DMS 273 treated with DMSO at 0.1 percent for 48 hours (cell line): ENCODE data around the gene C19orf33.

Source experiments
- DNase-seq: peaks from one replicate; lab custom pipeline; 2025; lab: John Stamatoyannopoulos, UW

The C19orf33 gene

DNA sequence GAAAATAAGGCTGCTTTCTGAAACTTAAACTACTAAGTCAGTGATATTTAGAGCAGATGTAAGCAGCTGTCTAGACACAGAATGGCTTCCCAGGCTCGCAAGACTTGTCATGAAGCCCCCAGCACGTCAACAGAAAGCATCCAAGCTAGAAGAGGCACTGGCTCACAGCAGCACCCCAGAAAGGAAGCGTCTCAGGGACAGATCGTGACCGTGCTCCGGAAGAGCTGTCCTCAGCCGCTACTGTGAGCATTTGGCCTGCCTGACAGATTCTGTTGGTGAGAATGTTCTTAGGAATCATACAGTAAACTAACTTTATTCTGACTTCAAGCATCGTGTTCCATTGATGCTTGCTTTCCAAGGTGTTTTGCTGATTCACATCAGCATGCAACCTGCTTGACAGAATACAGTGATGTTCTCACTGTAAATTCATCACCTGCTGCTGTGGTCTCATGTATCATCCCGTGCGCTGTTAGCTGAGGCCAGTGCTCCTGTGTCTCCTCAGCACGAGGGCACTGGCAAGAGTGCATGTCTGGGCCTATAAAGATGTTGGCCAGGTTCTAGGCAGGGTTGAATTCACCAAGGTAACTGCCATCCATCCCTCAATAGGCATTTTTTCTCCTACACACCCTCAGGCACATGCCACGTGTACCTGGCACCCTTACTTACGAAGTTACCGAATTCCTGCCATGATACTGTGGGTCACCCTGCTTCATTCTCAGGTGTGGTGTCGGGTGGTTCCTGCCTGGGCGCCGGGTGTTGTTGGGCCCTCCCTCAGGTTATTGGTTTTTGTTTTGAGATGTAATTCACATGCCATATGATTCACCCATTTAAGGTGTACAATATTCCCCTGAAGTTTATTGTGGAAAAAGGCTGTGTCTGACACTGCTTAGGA lies 23.8 kb upstream of the C19orf33 start:
- DNase-seq, result no peak

DNA sequence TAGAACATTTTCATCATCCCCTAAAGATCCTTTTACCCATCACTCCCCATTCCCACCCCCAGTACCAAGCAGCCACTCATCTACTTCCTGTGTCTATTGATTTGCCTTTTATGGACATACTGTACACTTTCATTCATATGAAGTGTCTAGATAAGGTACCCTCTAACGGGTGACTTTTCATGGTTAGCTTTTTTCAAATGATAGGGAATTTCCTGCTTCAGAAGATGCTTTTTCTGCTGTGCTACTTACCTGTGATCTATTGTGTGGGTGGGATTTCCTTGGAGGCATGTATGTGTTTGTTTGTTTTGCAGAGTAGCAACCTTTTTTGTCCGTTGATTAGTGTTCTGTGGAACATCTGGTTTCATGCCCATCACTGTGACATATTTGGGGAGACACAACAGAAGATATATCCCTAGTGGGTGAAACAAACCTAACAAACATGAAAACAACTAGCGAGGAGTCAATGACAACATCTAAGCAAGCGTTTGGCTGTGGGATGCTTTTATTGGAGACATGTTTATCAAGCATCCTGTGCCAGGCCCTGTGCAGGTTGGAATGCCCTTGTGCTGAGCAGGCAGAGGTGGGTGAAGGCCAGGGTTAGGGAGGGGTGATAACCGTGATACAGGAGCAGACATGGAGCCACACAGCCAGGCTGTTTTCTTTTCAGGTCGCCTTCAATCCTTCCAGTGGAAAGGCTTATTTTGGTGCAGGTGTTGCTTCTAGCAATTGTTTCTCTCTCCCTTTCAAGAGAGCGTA lies 22.1 kb upstream of the C19orf33 start:
- DNase-seq, result no peak

DNA sequence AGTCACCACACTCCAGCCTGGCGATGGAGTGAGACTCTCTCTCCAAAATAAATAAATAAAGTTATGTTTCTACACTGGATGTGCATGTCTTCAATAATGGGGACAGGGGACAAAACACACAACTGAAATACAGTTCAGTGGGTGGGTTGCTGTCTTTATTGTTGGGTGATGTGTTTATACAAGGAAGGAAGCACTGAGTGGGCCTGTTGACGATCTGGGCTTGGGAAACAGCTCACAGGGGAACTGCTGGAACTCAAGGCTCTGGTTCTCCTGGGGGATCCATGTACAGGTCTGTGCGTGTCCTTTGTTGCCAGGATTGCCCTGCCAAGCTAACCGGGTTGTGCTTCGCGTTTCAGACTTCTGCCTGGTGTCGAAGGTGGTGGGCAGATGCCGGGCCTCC lies 20.8 kb upstream of the C19orf33 start:
- DNase-seq, result no peak

DNA sequence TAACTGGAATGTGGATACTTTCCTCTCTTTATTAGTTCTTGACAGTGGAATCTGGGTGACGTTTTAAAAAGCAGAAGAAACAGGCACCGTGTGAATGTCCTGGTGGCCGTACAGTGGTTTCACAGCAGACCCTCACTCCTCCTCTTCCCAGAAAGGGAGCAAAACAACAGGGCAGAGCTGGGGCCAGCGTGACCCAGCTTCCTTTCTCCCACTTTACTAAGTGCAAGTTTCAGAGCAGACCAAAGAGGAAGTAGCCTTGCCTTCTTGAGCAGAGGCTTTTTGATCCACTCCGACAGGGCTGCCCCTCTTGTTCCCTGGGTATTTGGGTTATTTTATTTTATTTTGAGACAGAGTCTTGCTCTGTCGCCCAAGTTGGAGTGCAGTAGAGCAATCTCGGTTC lies 19.6 kb upstream of the C19orf33 start:
- DNase-seq, result no peak

DNA sequence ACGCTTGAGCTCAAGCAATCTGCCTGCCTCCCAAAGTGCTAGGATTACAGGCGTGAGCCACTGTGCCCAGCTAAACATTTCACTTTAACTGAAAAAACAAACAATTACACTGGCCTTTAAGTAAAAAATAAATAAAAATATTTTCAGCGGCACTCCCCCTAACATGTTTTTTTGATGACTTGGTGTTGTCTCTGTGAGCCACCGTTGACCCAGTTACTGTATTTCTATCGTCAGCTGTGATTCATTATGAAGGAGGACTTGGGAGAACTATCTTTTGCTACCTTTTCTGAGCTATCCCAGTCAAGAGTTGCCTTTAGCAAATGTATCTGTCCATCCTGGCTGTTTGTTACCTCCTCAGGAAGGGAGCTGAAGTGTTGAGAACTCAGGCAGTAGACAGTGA lies 18.5 kb upstream of the C19orf33 start:
- no peak for DNase-seq

DNA sequence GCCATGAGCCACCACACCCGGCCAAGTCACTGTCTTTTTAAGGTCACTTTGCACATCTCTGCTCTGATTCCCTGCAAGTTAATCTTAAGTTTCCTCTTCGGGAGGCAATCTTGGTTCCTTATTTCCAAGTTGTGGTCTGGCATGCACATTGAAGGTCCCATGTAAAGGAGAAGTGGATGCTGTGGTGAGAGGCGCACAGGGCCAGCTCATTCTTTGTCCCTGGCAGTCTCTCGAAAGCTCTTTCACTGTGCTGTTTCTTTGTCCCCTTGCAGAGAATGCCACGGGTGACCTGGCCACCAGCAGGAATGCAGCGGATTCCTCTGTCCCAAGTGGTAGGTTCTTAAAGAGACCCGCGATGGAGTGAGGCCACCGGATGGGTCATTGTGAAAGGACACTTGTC lies 16.4 kb upstream of the C19orf33 start:
- DNase-seq, result no peak

DNA sequence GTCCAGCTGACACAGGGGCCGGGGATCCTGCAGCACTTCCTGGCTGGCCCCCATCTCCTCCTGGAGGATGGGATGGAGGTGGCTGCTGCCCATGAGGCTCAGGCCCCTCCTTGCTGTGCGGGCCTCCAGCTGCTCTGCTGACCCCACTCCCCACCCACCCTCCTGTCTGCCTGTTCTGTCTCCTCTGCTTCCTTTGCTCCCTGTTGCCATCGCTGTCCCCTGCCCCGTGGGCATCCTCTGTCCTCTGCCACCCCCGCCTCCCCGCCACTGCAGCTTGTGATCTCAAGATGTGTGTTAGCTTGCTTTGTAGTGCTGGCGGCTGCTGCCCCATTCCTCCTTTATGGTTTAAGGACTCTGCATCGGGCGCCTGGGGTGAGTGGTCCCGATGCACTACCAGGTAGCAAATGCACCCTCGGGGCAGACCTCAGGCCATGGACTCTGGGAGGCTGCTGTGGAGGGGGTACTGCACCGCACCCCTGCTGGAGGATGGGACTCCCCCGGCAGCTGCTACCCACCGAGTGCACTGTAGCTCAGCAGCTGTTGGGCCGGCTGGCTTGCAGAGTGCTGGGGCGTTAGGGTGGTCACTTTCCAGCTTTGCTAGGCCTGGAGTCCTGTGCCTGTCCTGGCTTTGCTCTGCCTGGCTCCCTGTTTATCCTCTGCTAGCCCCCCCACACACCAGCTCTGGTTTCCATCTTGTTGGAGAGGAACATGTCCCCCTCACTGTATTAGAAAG lies 15.8 kb upstream of the C19orf33 start:
- DNase-seq, result no peak

DNA sequence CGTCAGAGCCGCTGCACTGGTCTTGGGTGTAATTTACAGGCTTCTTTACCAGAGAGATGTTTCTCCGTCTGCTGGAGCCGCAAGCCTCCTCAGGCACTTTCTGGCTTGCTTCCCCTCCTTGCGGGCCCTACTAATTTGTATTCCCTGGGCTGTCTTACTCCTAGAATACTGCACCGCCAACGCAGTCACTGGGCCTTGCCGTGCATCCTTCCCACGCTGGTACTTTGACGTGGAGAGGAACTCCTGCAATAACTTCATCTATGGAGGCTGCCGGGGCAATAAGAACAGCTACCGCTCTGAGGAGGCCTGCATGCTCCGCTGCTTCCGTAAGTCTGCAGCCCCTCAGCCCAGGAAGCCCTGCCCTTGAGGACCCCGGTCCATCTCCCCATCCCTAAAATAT lies 14.1 kb upstream of the C19orf33 start:
- no peak for DNase-seq

DNA sequence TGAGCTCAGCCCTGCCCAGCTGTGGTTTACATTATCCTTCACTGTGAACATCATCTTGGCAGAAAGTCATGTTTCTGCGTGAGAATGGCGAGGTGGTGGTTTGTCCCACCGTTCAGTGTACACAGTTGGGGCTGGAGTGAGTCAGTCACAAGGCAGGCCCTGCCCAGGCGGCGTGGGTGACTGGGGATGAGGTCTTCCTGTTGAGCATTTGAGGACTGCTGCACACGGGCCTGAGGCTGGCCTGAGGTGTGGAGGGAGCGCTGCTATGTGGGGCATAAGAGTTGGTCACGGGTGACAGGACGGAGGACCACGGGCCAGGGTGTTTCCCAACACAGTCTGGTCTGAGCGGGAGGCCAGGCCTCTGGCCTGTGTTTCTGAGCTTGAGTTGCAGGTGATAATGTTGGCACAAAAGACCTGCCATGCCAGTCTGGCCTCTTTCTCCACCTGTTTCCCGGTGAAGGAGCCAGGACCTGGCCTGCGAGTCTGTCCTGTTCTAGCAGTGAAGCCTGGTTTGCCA lies 13.4 kb upstream of the C19orf33 start:
- no peak for DNase-seq

DNA sequence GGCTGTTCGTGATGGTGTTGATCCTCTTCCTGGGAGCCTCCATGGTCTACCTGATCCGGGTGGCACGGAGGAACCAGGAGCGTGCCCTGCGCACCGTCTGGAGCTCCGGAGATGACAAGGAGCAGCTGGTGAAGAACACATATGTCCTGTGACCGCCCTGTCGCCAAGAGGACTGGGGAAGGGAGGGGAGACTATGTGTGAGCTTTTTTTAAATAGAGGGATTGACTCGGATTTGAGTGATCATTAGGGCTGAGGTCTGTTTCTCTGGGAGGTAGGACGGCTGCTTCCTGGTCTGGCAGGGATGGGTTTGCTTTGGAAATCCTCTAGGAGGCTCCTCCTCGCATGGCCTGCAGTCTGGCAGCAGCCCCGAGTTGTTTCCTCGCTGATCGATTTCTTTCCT lies 12.2 kb upstream of the C19orf33 start:
- DNase-seq, result no peak

DNA sequence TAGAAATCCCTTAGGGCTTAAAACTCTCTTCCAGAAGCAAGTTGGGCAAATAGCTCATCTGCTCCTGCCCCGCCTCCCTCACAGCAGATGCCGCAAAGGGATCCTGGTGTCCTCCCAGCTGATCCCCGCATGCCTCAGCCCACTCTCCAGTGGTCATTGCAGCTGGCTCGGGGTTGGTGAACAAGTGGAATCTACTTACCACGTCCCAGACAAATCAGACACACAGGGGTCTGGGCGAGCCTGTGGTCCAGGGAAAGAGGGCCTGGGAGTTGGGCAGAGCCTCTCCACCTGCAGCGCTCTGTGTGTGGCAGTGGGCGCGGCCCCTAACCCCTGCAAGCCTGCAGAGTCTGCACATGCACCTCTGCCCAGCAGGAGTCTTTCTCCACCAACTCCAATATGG lies 10.8 kb upstream of the C19orf33 start:
- no peak for DNase-seq

DNA sequence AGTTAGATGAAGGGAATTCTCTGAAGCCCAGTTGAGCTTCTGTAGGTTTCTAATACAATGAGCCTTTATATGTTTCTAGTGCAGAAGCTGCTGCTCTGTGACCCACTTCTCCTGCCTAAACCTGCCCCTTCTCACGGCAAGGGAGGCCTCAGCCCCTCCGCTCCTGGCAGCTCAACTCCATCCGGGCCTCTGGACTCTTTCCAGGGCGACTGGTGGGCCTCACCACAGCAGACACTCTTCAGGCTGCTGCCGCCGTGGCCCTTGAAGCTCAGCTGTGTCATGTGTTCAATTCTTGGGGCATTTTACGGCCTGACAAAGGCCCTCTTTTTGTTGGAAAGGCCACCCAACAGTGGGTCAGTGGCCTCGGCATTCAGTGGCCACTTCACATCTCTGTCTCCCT lies 10.0 kb upstream of the C19orf33 start:
- no peak for DNase-seq

DNA sequence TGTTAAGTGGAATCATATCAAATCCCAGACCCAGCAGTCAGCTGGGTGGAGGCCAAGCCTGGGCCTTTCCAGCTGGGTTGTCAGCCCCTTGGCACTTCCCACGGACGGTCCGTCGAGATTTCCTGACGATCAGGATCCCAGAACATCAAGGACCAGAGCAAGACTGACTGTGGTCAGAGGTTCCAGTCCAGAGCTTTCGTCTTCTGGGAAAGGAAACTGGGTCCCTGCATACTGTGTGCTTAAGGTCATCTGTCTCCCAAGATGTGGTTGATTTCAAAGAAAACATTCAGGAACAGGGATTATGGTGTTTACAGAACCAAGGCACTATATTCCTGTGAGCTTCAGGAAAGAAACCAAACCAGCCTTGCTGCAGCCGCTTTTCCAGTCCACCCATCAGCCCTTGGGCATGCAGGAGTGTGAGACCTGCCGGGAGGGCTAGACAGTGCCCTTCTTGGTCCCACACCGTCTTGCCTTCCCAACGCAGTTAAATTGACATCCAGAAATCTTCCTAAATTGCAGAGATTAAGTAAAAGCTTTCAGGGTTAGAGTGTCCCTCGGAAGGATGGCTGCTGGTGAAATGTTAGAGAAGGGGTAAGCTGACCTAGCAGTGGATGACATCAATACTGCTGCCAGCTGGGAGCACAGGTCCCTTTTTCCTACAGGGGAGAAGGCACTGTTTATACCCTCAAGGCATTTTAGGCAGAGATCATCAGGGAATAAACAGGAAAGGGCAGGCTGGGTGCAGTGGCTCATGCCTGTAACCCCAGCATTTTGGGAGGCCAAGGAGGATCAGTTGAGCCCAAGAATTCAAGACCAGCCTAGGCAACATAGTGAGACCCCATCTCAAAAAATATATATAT lies 5.0 kb upstream of the C19orf33 start:
- no peak for DNase-seq

DNA sequence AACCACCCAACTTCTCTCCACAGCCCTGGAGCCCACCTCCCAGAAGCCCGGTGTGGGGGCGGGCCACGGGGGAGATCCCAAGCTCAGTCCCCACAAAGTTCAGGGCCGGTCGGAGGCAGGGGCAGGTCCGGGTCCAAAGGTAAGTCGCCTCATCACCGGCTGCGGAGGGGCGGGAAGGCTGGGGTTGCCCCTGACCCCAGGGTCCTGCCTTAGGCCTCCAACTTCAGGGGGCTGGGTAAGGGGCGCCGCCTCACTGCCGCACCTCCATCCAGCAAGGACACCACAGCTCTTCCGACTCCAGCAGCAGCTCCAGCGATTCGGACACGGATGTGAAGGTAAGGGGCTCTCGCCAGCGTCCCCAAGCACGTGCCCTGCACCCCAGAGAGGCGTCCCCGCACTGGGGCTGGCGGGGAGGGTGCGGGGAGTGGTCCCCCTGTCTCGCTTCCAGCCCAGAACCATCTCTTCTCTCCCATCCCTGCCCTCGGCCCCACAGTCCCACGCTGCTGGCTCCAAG lies 358 bp downstream of the C19orf33 start:
- DNase-seq, result no peak

DNA sequence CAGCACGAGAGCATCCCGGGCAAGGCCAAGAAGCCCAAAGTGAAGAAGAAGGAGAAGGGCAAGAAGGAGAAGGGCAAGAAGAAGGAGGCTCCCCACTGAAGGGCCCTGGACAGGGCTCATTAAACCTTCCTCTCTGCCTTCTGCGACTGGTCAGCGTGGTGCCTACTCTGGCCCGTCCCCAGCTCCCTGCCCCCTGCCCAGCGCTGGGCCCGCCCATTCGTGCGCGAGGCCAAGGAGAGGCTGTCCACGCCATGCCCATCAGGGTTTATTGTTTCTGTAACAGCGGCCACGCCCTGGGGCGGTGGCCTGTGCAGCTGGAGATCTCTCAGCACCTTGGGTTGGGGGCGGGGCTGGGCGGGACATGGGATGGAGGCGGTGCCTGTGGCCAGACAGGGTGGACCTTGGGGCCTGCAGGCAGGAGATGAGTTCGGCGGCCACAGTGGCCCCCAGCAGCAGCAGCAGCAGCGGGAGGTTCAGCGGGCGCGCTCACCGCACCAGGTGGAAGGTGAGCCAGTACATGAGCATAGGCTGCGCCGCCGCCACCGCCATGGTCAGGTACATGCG lies 897 bp downstream of the C19orf33 start:
- DNase-seq, result no peak

DNA sequence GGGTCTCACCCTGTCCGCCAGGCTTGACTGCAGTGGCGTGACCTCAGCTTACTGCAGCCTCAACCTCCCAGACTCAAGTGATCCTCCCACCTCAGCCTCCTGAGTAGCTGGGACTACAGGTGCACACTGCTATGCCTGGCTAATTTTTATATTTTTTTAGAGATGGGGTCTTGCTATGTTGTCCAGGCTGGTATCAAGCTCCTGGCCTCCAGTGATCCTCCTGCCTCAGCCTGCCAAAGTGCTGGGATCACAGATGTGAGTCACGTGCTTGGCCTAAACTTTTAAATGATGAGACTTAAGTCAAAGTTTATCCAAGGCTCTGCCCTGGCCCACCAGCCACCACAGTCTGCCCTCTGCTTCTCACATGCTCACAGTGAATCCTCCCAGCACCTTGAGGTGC lies 2.2 kb downstream of the C19orf33 start:
- no peak for DNase-seq

DNA sequence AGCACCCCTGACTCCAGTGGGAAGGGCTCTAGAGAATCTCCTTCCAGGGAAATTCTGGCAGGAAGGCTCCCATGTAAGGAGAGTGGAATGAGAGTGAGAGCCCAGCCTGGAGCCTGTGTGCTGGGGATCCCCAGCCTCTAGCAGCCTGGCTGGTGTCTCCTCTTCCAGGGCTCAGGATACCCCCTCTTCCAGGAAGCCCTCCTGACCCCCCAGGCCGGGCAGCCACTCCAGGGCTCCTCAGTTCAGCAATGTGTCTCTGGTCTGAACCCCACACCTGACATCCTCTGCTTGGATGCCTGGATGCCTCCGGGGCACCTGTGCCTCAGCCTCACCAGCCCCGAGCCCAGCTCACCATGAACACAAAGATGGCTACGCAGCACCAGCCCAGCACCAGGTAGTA lies 3.0 kb downstream of the C19orf33 start:
- DNase-seq, result no peak

DNA sequence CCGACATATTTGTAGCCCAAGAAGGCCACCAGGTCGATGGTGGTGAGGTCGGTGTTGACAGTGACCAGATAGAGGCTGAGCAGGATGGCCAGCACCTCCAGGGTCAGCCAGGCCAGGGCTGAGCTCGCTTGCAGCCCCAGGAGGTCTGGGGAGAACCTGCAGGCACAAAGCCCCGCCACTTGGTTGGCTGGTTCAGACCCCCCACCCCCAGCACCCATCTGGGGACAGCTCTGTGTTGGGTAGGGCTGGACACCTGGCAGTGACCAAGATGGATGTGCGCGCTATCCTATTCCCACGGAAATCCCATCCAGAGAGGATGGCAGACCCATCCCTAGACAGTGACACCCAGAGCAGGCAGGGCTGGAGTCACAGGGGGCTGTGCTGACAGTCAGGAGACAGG lies 3.5 kb downstream of the C19orf33 start:
- no peak for DNase-seq

DNA sequence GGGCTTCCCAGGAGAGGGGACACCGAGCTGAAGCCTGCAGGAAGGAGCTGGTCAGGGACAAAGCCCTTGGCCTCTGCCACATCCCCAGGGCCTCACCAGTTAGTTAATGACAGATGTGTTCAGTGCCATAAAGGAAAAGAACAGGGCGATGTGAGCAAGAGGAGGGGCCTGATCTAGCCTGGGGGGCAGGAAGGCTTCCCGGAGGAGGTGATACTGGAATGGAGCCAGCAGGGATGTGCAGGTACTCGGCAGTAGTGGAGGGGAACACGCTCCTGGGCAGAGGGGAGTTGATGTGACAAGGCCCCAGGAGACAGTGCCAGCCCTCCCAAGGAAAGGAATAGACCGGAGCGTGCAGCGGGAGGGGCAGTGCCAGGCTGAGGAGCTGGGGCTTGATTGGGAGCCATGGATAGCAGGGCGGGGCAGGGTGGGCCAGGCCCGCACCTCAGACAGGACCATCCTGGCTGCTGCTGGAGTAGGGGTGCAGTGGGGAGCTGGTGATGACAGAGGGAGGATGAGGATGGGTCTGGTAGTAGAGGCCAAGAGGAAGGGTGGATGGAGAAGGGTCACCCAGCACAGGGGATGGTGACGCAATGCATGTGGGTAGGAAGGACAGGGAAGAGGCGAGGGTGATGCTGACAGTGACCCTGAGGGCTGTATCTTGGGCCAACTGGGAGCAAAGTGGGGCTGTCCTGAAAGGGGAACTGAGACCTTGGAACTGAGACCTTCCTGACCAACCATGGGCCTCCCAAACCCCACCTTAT lies 4.1 kb downstream of the C19orf33 start:
- DNase-seq, result no peak

DNA sequence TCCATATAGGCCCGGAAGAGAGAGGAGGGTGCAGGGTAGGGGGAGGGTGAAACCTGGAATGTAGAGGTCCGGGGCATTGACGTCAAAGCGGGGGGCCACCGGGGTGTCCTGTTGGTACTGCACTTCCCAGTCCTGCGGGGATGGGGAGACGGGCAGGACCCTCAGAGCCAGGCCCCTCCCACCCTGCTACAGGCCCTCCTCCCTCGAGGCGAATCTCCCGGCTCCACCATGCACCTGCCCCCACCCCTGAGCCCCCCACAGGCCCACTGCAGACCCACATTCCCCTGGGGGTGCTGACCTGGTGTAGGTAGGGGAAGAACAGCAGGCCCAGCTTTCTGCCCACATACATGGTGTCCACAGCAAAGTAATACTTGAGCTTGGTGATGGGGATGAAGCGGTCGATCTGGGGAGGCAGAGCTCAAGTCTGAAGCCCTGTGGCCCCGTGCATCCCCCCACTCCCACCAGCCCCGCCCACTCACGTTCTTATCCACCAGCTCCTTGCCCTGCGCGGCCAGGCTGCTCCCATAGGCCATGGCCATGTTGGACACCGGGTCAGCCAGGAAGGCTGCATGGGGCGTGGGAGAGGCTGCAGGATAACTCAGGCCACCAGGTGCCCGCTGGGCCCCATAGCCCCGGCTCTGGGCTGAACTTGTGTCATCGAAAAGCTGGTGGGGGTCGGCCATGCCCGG lies 5.0 kb downstream of the C19orf33 start:
- no peak for DNase-seq
